Fibroblast of pulmonary artery (primary cell): ENCODE data around the gene MYMX.
A peak's percentile ranks its signal among the peaks of the same experiment; 100 is the strongest.

Experiments
- DNase-seq: peaks from one replicate; pipeline ENCODE4 v3.0.0-alpha.2; 2010; ENCODE audit warnings: low read depth
- H3K4me3 ChIP-seq: replicated peaks from 2 replicates; pipeline ENCODE4 v1.5.1; 2011; ENCODE audit warnings: low read depth, mild to moderate bottlenecking, control low read depth, low read length, moderate library complexity
- CTCF ChIP-seq: IDR thresholded peaks from 2 replicates; pipeline ENCODE4 v1.5.1; 2011; ENCODE audit warnings: mild to moderate bottlenecking, control low read depth, low read length, inconsistent platforms; ENCODE audit errors: missing control alignments

MYMX gene

DNA sequence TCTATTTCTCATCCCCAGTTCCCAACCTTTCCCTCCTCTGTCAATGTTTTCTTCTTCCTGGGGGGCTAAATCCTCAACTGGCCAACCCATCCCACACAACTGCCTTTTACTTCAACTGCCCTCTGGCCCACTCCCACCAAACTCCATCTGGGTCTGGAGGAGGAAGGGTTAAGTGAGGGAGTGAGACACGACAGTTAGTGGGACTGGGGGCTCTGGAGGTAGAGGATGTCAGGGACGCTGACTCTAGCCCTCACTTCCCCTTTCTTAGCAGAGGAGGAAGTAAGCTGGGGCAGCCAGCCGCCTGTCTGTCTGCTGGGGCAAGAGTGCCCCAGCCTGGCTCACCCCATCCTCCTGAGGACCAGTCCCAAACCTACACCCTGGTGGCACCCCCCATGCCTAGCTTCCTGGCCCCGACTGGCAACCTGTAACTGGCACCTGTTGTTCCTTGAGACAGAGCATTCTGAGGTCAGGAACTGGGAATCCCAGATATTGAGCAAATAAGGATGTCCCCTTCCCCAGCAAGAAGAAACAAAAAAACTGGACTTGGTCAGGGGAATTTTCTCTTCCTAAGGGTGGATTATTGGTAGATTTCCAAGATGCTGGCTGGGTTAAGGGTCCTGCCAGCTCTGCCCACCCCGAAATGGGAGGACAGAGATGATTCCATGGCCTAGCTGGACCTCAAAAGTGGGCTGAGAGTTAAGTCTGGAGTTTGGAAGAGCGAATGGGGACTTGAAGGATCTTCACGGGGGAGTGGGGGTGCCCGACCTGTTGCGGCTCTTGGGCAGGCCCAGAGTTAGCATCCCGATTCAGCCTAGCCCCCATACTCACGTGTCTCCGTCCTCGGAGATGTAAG, 47.7 kb downstream of the MYMX start:
- no peak for TF ChIP-seq CTCF
- DNase-seq, result no peak

GRCh38 chr6:44265007-44265721, 48.4 kb downstream of the MYMX start, which contains the start of gene NFKBIE:
Gene NFKBIE (minus strand): TSS chr6:44265551. CDS start chr6:44265346, 205 bp downstream.
- DNase-seq, result peak; percentile 91
- peak; percentile 14 for TF ChIP-seq CTCF
- peak within 1 kb of the TSS; percentile 68 for H3K4me3 ChIP-seq

More for the DNA sequence above, 47.7 kb downstream of the MYMX start:
- H3K4me3 ChIP-seq, result peak overlapping the region; percentile 68

DNA sequence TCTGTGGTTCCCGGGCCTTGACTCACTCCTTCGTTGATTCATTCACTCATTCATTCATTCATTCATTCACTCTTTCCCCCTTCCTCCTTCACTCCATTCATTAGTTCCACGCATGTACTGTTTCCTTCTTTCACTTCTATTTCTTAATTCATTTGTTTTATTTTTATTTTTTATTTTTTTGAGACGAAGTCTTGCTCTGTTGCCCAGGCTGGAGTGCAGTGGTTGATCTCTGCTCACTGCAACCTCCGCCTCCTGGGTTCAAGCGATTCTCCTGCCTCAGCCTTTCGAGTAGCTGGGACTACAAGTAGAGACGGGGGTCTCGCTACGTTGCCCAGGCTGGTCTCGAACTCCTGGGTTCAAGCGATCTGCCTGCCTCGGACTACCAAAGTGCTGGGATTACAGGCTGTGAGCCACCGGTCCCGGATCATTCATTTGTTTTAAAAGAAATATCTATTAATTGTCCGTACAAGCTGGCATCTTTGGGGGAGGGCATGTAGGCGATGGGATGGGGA, 49.1 kb downstream of the MYMX start:
- DNase-seq, result no peak
- TF ChIP-seq CTCF, result no peak
- H3K4me3 ChIP-seq, result no peak overlapping the region

- DNase-seq, result no peak
- no peak overlapping the region for H3K4me3 ChIP-seq
- TF ChIP-seq CTCF, result no peak
Measured at GRCh38 chr6:44266347-44266746, 49.6 kb downstream of the MYMX start.

GRCh38 chr6:44267252-44267651, 50.5 kb downstream of the MYMX start:
- DNase-seq, result no peak
- TF ChIP-seq CTCF, result no peak
- no peak overlapping the region for H3K4me3 ChIP-seq
